Esophagus muscularis mucosa (tissue), 4 donors: ENCODE data around the gene PRKCH. TPM values are rescaled to one million over a fixed set of nuclear protein-coding genes. Genes with fewer than 3 reads are reported as not detected.
A peak's percentile ranks its signal among the peaks of the same experiment; 100 is the strongest.
"Not testable (repeated sequence)": the region's sequence is repeated elsewhere in the genome, so short reads cannot be mapped to it uniquely, and the experiment has no call there.

ENCODE experiments used
- DNase-seq: peaks from one replicate; pipeline ENCODE4 v3.0.0-alpha.2; 2017; ENCODE audit errors: extremely low spot score
- H3K27ac ChIP-seq, 4 donors: fragments of 200-600 bp; sonication (generic); replicated peaks in 1 of 4; 1 replicate in 3 of 4; 2 replicates in 1 of 4; pipeline ENCODE4 v1.5.1; 2016 to 2019; ENCODE audit warnings: mild to moderate bottlenecking in 1 of 4
- H3K27me3 ChIP-seq, 4 donors: fragments of 200-600 bp; sonication (generic); one replicate each; pipeline versions ENCODE4 v1.5.1 to v1.6.0; 2016 to 2019
- H3K36me3 ChIP-seq, 4 donors: fragments of 200-600 bp; sonication (generic); one replicate each; pipeline ENCODE4 v1.5.1; 2016 to 2019
- H3K4me1 ChIP-seq, 4 donors: fragments of 200-600 bp; sonication (generic); one replicate each; pipeline ENCODE4 v1.5.1; 2016 to 2019
- H3K4me3 ChIP-seq, 4 donors: fragments of 200-600 bp; sonication (generic); 1 replicate in 2 of 4; 2 replicates in 2 of 4; pipeline ENCODE4 v1.5.1; 2016 to 2019; ENCODE audit warnings: mild to moderate bottlenecking in 4 of 4, moderate library complexity in 1 of 4
- H3K9me3 ChIP-seq, 4 donors: fragments of 200-600 bp; sonication (generic); 1 replicate in 3 of 4; 2 replicates in 1 of 4; pipeline ENCODE4 v1.5.1; 2016 to 2019
- EP300 ChIP-seq: sonication (generic); formaldehyde crosslinking; IDR thresholded peaks from one replicate; pipeline ENCODE4 v1.6.1; 2017; ENCODE audit warnings: antibody characterized with exemption
- POLR2A ChIP-seq: fragments of 450-650 bp; IDR thresholded peaks from one replicate; pipeline ENCODE4 v1.6.1; 2017; ENCODE audit warnings: antibody characterized with exemption, moderate library complexity, mild to moderate bottlenecking, low read depth
- POLR2AphosphoS5 ChIP-seq, 2 donors: sonication (generic); formaldehyde crosslinking; IDR thresholded peaks; one replicate each; pipeline ENCODE4 v1.6.1; 2017; ENCODE audit warnings: antibody characterized with exemption in 2 of 2
- WGBS: methylation state at CpG from one replicate; pipeline ENCODE4 v1.1.5; 2018; 5-methylcytosine and 5-hydroxymethylcytosine counted together
- intact Hi-C: fragments of 100-400 bp; cut with DNase I; formaldehyde crosslinking; loops from one replicate; pipeline ENCODE4 v1.15.1; 2023
- total RNA-seq, 4 donors: library from RNA; depleted of rRNA; stranded (reverse); fragments of >200 nt; gene quantifications; one replicate each; pipeline versions ENCODE4 v1.1.0 to v1.2.1, GENCODE V29; 2016
- TF ChIP-seq, protein P1 (sequence below), 3 experiments: fragments of 200-600 bp in 2 of 3; fragments of 450-650 bp in 1 of 3; sonication (generic) in 2 of 3; IDR thresholded peaks; one replicate each; pipeline ENCODE4 v1.5.1; 2017 to 2019; ENCODE audit warnings: antibody characterized with exemption in 3 of 3, mild to moderate bottlenecking in 2 of 3, moderate library complexity in 1 of 3

PRKCH gene
- total RNA-seq, 4 donors from 2014 or later = 13.3 to 67.6 (median 32.2) TPM

DNA sequence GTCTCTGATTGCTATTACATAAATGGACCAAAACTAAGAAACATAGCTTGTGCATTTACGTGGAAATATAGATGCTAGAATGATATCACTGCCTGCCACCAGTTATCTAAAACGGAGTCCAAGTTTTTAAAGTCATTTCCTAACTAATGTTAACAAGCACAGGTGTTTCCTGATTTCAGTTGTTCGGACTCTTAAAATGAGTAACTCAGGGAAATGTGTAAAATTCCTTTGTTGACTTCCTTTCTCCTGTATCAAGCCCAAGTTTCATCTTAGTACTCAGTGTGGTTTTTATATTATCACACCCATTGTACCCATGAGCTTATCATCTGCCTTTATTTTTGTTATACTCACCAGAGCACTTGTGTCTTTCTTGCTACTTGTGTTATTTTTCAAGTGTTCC is 13.2 kb upstream of the PRKCH start:
- 36% methylated on average over 3 of the region's 3 CpGs for WGBS
- DNase-seq = no peak
- Histone ChIP-seq H3K27ac (peak overlapping the region in 1 of 4 donors; percentile 44), H3K4me1 (peaks cover 0 to 5% (median 0%) of the 10 kb centered on the region in 4 donors), H3K27me3 (no peaks in the 10 kb centered on the region), H3K9me3 (peaks cover 0 to 6% (median 2%) of the 10 kb centered on the region in 4 donors), H3K36me3 (no peaks in the 10 kb centered on the region), H3K4me3 (no peak overlapping the region)
- TF ChIP-seq EP300 (no peak), POLR2A (no peak), POLR2AphosphoS5 (IDR thresholded peaks at IDR 0.05) (peak in 1 of 2 donors; percentile 25)
- TF ChIP-seq, protein P1, sequence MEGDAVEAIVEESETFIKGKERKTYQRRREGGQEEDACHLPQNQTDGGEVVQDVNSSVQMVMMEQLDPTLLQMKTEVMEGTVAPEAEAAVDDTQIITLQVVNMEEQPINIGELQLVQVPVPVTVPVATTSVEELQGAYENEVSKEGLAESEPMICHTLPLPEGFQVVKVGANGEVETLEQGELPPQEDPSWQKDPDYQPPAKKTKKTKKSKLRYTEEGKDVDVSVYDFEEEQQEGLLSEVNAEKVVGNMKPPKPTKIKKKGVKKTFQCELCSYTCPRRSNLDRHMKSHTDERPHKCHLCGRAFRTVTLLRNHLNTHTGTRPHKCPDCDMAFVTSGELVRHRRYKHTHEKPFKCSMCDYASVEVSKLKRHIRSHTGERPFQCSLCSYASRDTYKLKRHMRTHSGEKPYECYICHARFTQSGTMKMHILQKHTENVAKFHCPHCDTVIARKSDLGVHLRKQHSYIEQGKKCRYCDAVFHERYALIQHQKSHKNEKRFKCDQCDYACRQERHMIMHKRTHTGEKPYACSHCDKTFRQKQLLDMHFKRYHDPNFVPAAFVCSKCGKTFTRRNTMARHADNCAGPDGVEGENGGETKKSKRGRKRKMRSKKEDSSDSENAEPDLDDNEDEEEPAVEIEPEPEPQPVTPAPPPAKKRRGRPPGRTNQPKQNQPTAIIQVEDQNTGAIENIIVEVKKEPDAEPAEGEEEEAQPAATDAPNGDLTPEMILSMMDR (IDR thresholded peaks at IDR 0.05) = no peak
- intact Hi-C loops = no loop called here

DNA sequence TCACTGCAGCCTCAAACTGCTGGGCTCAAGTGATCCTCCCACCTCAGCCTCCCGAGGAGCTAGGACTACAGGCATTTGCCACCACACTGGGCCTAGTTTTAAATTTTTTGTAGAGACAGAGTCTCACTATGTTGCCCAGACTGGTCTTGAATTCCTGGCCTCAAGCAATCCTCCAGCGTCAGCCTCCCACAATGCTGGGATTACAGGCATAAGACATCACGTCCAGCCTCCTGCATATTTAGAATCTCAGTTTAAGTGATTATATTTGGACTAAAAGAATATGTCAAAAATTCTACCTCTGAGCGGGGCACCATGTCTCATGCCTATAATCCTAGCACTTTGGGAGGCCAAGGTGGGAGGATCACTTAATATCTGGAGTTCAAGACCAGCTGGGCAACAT is 12.7 kb upstream of the PRKCH start:
- intact Hi-C loops, DNase-seq, H3K36me3 ChIP-seq, H3K4me1 ChIP-seq, H3K9me3 ChIP-seq, H3K27me3 ChIP-seq, H3K4me3 ChIP-seq: not testable (repeated sequence)
- 92% methylated on average over 4 of the region's 4 CpGs for WGBS
- peak overlapping the region in 2 of 4 donors; percentile 18 to 44 for H3K27ac ChIP-seq

DNA sequence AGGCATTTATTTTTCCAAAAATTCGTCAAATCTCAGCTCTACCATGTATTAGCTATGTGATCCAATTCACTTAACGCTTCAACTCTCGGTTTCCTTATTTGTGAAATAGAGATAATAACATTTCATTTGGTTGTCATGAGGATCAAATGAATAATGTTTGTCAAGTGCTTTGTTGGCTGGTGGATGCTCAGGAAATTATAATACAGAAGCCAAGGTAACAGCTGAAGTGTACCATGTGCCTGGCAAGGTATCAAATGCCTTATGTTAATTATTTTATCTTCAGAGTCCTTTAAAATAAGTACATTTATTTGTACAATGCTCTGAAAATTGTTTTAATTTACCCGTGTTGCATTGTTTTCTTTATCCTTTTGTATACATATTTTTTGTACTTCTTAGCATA is 6.1 kb upstream of the PRKCH start:
- no peaks in the 10 kb centered on the region for H3K4me1 ChIP-seq
- TF ChIP-seq POLR2AphosphoS5 (IDR thresholded peaks at IDR 0.05) (no peak), EP300 (no peak), POLR2A (no peak)
- TF ChIP-seq, protein P1 (IDR thresholded peaks at IDR 0.05) = no peak
- 76% methylated on average over 4 of the region's 4 CpGs for WGBS
- intact Hi-C loops = no loop called here
- H3K36me3 ChIP-seq = no peaks in the 10 kb centered on the region
- DNase-seq = no peak
- H3K27ac ChIP-seq = no peak overlapping the region
- H3K9me3 ChIP-seq = peaks cover 0 to 5% (median 0%) of the 10 kb centered on the region in 4 donors
- H3K27me3 ChIP-seq = peaks cover 0 to 15% (median 0%) of the 10 kb centered on the region in 4 donors
- no peak overlapping the region for H3K4me3 ChIP-seq

DNA sequence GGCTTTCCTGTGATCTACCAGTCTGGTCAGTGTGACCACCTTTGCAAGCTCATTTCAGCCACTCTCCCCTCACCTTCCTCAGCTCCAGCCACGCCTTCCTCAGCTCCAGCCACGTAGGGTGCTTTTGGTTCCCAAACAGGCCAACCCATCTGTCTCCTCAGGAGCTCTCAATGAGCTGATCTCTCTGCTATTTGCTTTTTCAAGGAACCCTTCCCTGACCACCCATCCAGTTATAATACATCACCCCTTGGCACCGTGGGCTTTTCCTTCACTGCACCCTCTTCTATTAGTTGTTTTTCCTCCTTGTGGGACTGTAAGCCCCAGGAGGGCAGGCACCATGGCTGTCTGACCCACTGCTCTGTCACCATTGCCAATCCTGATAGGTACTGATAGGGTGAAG is 2.3 kb upstream of the PRKCH start:
- DNase-seq = no peak
- H3K27ac ChIP-seq = no peak overlapping the region
- whole genome bisulfite sequencing = 96% methylated on average over 3 of the region's 3 CpGs
- H3K4me3 ChIP-seq = no peak overlapping the region
- TF ChIP-seq POLR2A = no peak
- TF ChIP-seq, protein P1 (IDR thresholded peaks at IDR 0.05) = no peak
- TF ChIP-seq EP300 = no peak
- TF ChIP-seq POLR2AphosphoS5 (IDR thresholded peaks at IDR 0.05) = no peak
- H3K36me3 ChIP-seq = no peaks in the 10 kb centered on the region
- no peaks in the 10 kb centered on the region for H3K9me3 ChIP-seq
- H3K4me1 ChIP-seq = peaks cover 0 to 23% (median 17%) of the 10 kb centered on the region in 4 donors
- peaks cover 0 to 49% (median 10%) of the 10 kb centered on the region in 4 donors for H3K27me3 ChIP-seq
- intact Hi-C loops = no loop called here

DNA sequence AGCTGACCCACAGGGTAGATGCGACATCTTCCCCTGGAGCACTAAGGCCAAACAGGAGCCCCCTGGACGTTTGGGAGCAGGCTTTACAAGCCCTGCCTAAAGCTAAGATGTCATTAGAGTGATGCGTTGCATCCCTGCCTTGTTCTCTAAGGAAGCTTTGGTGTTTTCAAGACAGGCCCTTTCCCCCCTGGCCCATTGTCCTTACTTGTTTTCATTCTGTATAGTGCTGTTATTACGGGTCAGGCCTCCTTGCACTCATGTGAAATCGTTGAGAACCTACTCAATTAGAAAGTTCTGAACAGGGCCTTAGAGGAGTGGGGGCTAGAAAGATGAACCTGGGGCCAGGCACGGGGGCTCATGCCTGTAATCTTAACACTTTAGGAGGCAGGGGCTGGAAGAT is 1.7 kb upstream of the PRKCH start:
- no peaks in the 10 kb centered on the region for H3K36me3 ChIP-seq
- no peak overlapping the region for H3K4me3 ChIP-seq
- intact Hi-C loops = no loop called here
- H3K4me1 ChIP-seq = peaks cover 0 to 23% (median 17%) of the 10 kb centered on the region in 4 donors
- H3K27me3 ChIP-seq = peaks cover 0 to 49% (median 10%) of the 10 kb centered on the region in 4 donors
- 61% methylated on average over 6 of the region's 6 CpGs for WGBS
- TF ChIP-seq, protein P1 (IDR thresholded peaks at IDR 0.05) = no peak
- TF ChIP-seq POLR2A = no peak
- TF ChIP-seq POLR2AphosphoS5 (IDR thresholded peaks at IDR 0.05) = no peak
- no peak for TF ChIP-seq EP300
- H3K27ac ChIP-seq = no peak overlapping the region
- H3K9me3 ChIP-seq = no peaks in the 10 kb centered on the region
- DNase-seq = no peak

DNA sequence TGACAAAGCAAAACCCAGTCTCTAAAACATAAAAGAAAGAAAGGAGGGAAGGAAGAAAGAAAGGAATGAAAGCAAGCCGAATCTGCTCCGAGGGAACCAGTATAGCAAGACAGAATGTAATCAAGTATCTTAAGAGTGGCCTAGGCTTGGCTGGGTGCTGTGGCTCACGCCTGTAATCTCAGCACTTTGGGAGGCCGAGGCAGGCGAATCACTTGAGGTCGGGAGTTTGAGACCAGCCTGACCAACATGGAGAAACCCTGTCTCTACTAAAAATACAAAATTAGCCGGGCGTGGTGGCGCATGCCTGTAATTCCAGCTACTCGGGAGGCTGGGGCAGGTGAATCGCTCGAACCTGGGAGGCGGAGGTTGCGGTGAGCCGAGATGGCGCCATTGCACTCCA is 1.2 kb upstream of the PRKCH start:
- H3K4me3 ChIP-seq, H3K27ac ChIP-seq, H3K36me3 ChIP-seq, H3K9me3 ChIP-seq, intact Hi-C loops, DNase-seq: not testable (repeated sequence)
- WGBS = 86% methylated on average over 16 of the region's 16 CpGs
- peaks cover 0 to 49% (median 10%) of the 10 kb centered on the region in 4 donors for H3K27me3 ChIP-seq
- H3K4me1 ChIP-seq = peaks cover 0 to 23% (median 17%) of the 10 kb centered on the region in 4 donors
